T-cell (primary cell): ENCODE data around the gene CCNB1IP1. TPM values are rescaled to one million over a fixed set of nuclear protein-coding genes. Genes with fewer than 3 reads are reported as not detected.
"Not testable (repeated sequence)": the region's sequence is repeated elsewhere in the genome, so short reads cannot be mapped to it uniquely, and the experiment has no call there.

ENCODE experiments used
- ATAC-seq, 4 experiments: fragments of 200-7000 bp in 3 of 4; fragments of 150-1000 bp in 1 of 4; cut with Tn5 transposase; replicated peaks in 1 of 4; 1 replicate in 3 of 4; 2 replicates in 1 of 4; pipeline ENCODE4 v1.10.0; 2021; ENCODE audit warnings: moderate library complexity in 3 of 4, mild to moderate bottlenecking in 2 of 4, moderate number of reproducible peaks in 1 of 4
- CTCF ChIA-PET, 2 donors: fragments of 300-600 bp; sonication (Branson Sonifier 250); formaldehyde crosslinking; loops; one replicate each; lab custom pipeline; 2022; ENCODE audit warnings: antibody characterized with exemption in 2 of 2; lab: Charles Lee
- POLR2A ChIA-PET, 2 donors: fragments of 300-600 bp; sonication (Branson Sonifier 250); formaldehyde crosslinking; loops; one replicate each; lab custom pipeline; 2022; ENCODE audit warnings: antibody characterized with exemption in 2 of 2; lab: Charles Lee
- DNase-seq, 35 experiments: peaks; one replicate each; pipeline versions ENCODE4 v3.0.0 to v3.0.0-alpha.2; 2013 to 2023
- H3K27ac ChIP-seq: one replicate; pipeline ENCODE4 v1.5.1; 2013; ENCODE audit warnings: low read length
- H3K27me3 ChIP-seq, 2 experiments: replicated peaks in 1 of 2; 1 replicate in 1 of 2; 2 replicates in 1 of 2; pipeline versions ENCODE4 v1.6.1 to v1.7.0; 2013; ENCODE audit warnings: low read length in 1 of 2, mixed read lengths in 1 of 2; ENCODE audit not compliant: control insufficient read depth in 2 of 2, insufficient read depth in 2 of 2; ENCODE audit errors: extremely low read depth in 1 of 2
- H3K36me3 ChIP-seq, 2 donors: 1 replicate in 1 of 2; 2 replicates in 1 of 2; pipeline versions ENCODE4 v1.6.1 to v1.7.0; 2013; ENCODE audit warnings: low read length in 1 of 2; ENCODE audit not compliant: control insufficient read depth in 2 of 2, insufficient read depth in 1 of 2; ENCODE audit errors: extremely low read depth in 1 of 2
- H3K4me1 ChIP-seq, 2 experiments: 1 replicate in 1 of 2; 2 replicates in 1 of 2; pipeline versions ENCODE4 v1.6.1 to v1.7.0; 2013; ENCODE audit warnings: low read length in 2 of 2, mixed read lengths in 1 of 2; ENCODE audit not compliant: insufficient read depth in 2 of 2, control insufficient read depth in 1 of 2; ENCODE audit errors: extremely low read depth in 1 of 2
- H3K4me3 ChIP-seq, 2 donors: 1 replicate in 1 of 2; 2 replicates in 1 of 2; pipeline versions ENCODE4 v1.5.1 to v1.7.0; 2013; ENCODE audit warnings: mild to moderate bottlenecking in 2 of 2, low read length in 1 of 2, moderate library complexity in 1 of 2; ENCODE audit not compliant: control insufficient read depth in 1 of 2; ENCODE audit errors: extremely low read depth in 1 of 2
- H3K9me3 ChIP-seq: 2 replicates; pipeline ENCODE4 v1.7.0; 2013
- H3K27ac Mint-ChIP-seq, 2 donors: one replicate each; pipeline ENCODE4 v1.8.0; 2020 to 2021; ENCODE audit warnings: mild to moderate bottlenecking in 2 of 2, mixed read lengths in 2 of 2
- H3K27me3 Mint-ChIP-seq, 2 donors: one replicate each; pipeline ENCODE4 v1.8.0; 2021 to 2022; ENCODE audit warnings: mixed read lengths in 2 of 2
- H3K36me3 Mint-ChIP-seq: one replicate; pipeline ENCODE4 v1.8.0; 2021; ENCODE audit warnings: mixed read lengths
- H3K4me1 Mint-ChIP-seq, 3 donors: one replicate each; pipeline ENCODE4 v1.8.0; 2020 to 2022; ENCODE audit warnings: mixed read lengths in 3 of 3, mild to moderate bottlenecking in 1 of 3
- H3K4me3 Mint-ChIP-seq, 3 donors: one replicate each; pipeline ENCODE4 v1.8.0; 2020 to 2022; ENCODE audit warnings: mild to moderate bottlenecking in 3 of 3, mixed read lengths in 3 of 3, moderate library complexity in 3 of 3
- H3K9me3 Mint-ChIP-seq, 3 donors: one replicate each; pipeline ENCODE4 v1.8.0; 2020 to 2022; ENCODE audit warnings: mixed read lengths in 3 of 3
- WGBS: methylation state at CpG from one replicate; pipeline ENCODE4 v1.1.5; 2013; ENCODE audit warnings: missing lambda C conversion rate; ENCODE audit not compliant: insufficient coverage; 5-methylcytosine and 5-hydroxymethylcytosine counted together
- total RNA-seq, 35 experiments: library from RNA in 6 of 35; stranded (reverse) in 6 of 35; fragments of 120-200 nt in 1 of 35; gene quantifications; one replicate each; pipeline versions ENCODE4 v1.2.1 to v1.2.4 and lab custom pipeline; 2013 to 2026

The CCNB1IP1 gene
- total RNA-seq, 5 donors from 2014 or later (not counting 1 experiment from before 2014, with no cell fraction given): 20.6 to 25.5 (median 23.0) TPM

DNA sequence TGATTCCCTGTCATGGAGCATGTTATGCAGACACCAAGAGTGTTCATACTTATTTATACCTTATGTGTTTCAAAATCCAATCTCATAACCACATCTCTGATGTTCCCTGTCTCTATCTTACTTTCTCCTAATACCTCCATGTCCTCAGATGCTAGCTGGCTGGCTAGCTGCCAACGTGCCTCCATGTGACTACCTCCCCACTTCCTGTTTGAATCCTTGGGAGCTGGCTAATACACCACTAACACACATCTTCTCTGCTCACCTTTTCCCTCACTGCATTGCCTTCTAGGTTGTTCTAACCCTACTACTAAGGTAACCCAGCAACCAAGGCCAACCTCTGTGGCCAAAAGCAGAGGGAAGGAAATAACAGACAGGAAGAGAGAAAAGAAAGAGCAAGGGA is 54.7 kb downstream of the CCNB1IP1 start:
- Mint-ChIP-seq H3K9me3 (peaks cover 4 to 23% (median 17%) of the 10 kb centered on the region in 3 donors), H3K36me3 (peaks cover 71% of the 10 kb centered on the region), H3K4me3 (peak overlapping the region in 1 of 3 donors; percentile 0), H3K27me3 (no peaks in the 10 kb centered on the region), H3K4me1 (peaks cover 32 to 36% (median 35%) of the 10 kb centered on the region in 3 donors), H3K27ac (peak overlapping the region; percentile 25 to 49)
- ATAC-seq (peak in 2 of 4 experiments; percentile 35 to 52), DNase-seq (peak in 12 of 35 experiments; percentile 2 to 55 (median 30))
- Histone ChIP-seq H3K4me1 (peaks cover 0 to 17% of the 10 kb centered on the region in 2 experiments), H3K4me3 (no peak overlapping the region), H3K36me3 (peaks cover 0 to 2% of the 10 kb centered on the region in 2 donors), H3K27me3 (no peaks in the 10 kb centered on the region), H3K27ac (no peak overlapping the region), H3K9me3 (peaks cover 2% of the 10 kb centered on the region)
- CTCF ChIA-PET: no interaction called here
- POLR2A ChIA-PET: interaction anchor here in 1 of 2 donors (0.6 kb wide), 1 partner anchor 393 kb away, joined by 3 read pairs; no protein-coding TSS in a partner anchor
- WGBS: 14% methylated on average over 1 of the region's 1 CpG

DNA sequence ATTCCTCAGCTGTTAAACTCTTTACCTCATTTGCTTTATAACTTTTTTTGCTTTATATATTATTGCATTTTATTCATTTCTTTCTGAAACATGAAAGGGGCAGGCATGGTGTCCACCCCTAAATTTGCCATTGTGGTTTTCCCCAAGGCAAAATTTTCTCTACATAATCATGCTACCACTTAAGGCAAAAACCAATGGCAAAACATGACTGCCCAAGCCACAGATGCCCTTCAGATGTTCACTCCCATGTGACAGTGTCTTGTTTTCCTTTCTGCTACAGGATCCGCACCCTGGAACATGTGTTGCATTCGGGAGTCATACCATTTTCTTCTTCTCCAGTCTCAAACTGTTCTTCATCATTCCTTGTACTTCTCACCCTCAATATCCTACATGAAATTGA is 55.7 kb downstream of the CCNB1IP1 start:
- H3K4me3 Mint-ChIP-seq: no peak overlapping the region
- H3K36me3 Mint-ChIP-seq: peaks cover 71% of the 10 kb centered on the region
- peaks cover 0 to 17% of the 10 kb centered on the region in 2 experiments for H3K4me1 ChIP-seq
- H3K9me3 ChIP-seq: peaks cover 2% of the 10 kb centered on the region
- peaks cover 5 to 26% (median 17%) of the 10 kb centered on the region in 3 donors for H3K9me3 Mint-ChIP-seq
- no peak overlapping the region for H3K4me3 ChIP-seq
- 100% methylated on average over 1 of the region's 2 CpGs for WGBS
- H3K27me3 Mint-ChIP-seq: no peaks in the 10 kb centered on the region
- peaks cover 0 to 2% of the 10 kb centered on the region in 2 donors for H3K36me3 ChIP-seq
- ChIA-PET POLR2A (no interaction called here), CTCF (no interaction called here)
- H3K27me3 ChIP-seq: no peaks in the 10 kb centered on the region
- no peak overlapping the region for H3K27ac Mint-ChIP-seq
- ATAC-seq: no peak
- no peak for DNase-seq
- no peak overlapping the region for H3K27ac ChIP-seq
- peaks cover 29 to 35% (median 33%) of the 10 kb centered on the region in 3 donors for H3K4me1 Mint-ChIP-seq

DNA sequence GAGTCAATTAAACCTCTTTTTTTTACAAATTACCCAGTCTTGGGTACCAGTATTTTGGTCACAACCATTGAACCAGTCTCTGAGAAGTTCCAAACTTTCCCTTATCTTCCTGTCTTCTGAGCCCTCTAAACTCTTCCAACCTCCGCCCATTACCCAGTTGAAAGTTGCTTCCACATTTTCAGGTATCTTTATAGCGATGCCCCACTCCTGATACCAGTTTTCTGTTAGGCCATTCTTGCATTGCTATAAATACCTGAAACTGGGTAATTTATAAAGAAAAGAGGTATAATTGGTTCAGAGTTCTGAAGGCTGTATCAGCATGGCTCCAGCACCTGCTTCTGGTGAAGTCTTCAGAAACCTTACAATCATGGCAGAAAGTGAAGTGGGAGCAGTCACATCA is 59.0 kb downstream of the CCNB1IP1 start:
- Histone ChIP-seq H3K27ac (no peak overlapping the region), H3K36me3 (no peaks in the 10 kb centered on the region), H3K27me3 (no peaks in the 10 kb centered on the region), H3K9me3 (peaks cover 2% of the 10 kb centered on the region), H3K4me1 (peaks cover 0 to 4% of the 10 kb centered on the region in 2 experiments), H3K4me3 (no peak overlapping the region)
- Mint-ChIP-seq H3K27me3 (no peaks in the 10 kb centered on the region), H3K9me3 (peaks cover 12 to 42% (median 27%) of the 10 kb centered on the region in 3 donors), H3K4me3 (no peak overlapping the region), H3K27ac (no peak overlapping the region), H3K4me1 (peaks cover 9 to 11% (median 9%) of the 10 kb centered on the region in 3 donors), H3K36me3 (peaks cover 56% of the 10 kb centered on the region)
- POLR2A ChIA-PET: no interaction called here
- WGBS: no CpG with 5 or more reads among the region's 2 CpGs
- ATAC-seq (no peak), DNase-seq (no peak)
- CTCF ChIA-PET: no interaction called here

DNA sequence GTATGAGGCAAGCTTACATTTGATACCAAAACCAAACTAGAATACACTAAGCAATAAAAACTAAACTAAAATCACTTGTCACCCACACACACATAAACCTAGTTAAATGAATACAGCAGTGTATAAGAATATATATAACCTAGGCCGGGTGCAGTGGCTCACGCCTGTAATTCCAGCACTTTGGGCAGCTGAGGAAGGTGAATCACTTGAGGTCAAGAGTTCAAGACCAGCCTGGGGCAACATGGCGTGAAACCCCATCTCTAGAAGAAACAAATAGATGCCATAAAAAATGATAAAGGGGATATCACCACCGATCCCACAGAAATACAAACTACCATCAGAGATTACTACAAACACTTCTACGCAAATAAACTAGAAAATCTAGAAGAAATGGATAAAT is 68.7 kb downstream of the CCNB1IP1 start:
- POLR2A ChIA-PET, H3K4me1 Mint-ChIP-seq, DNase-seq, H3K27me3 Mint-ChIP-seq, H3K4me1 ChIP-seq, H3K9me3 Mint-ChIP-seq, H3K4me3 ChIP-seq, H3K27ac Mint-ChIP-seq, H3K4me3 Mint-ChIP-seq, H3K9me3 ChIP-seq, ATAC-seq, H3K27ac ChIP-seq, H3K36me3 ChIP-seq, CTCF ChIA-PET, H3K27me3 ChIP-seq: not testable (repeated sequence)
- no CpG with 5 or more reads among the region's 5 CpGs for WGBS
- peaks cover 34% of the 10 kb centered on the region for H3K36me3 Mint-ChIP-seq

GRCh38 chr14:20262642-20263128 is 70.4 kb downstream of the CCNB1IP1 start:
- no peaks in the 10 kb centered on the region for H3K4me1 ChIP-seq
- Mint-ChIP-seq H3K27ac (no peak overlapping the region), H3K4me3 (no peak overlapping the region), H3K9me3 (no peaks in the 10 kb centered on the region), H3K27me3 (no peaks in the 10 kb centered on the region), H3K4me1 (no peaks in the 10 kb centered on the region), H3K36me3 (peaks cover 34% of the 10 kb centered on the region)
- H3K4me3 ChIP-seq: no peak overlapping the region
- ATAC-seq (no peak), DNase-seq (no peak)
- H3K27ac ChIP-seq: no peak overlapping the region
- no peaks in the 10 kb centered on the region for H3K9me3 ChIP-seq
- ChIA-PET POLR2A (no interaction called here), CTCF (no interaction called here)
- no peaks in the 10 kb centered on the region for H3K27me3 ChIP-seq
- WGBS: no CpG with 5 or more reads among the region's 3 CpGs
- H3K36me3 ChIP-seq: no peaks in the 10 kb centered on the region

Other genes with a start within 250 kb of the CCNB1IP1 start
- gene OR4K17, start 222.5 kb downstream of the CCNB1IP1 start, total RNA-seq: not detected
- not detected for gene OR4N5, start 194.5 kb downstream of the CCNB1IP1 start, total RNA-seq
- gene OR11G2, start 142.4 kb downstream of the CCNB1IP1 start, total RNA-seq: not detected
- not detected for gene OR11H6, start 109.6 kb downstream of the CCNB1IP1 start, total RNA-seq
- gene OR11H7, start 104.3 kb downstream of the CCNB1IP1 start, total RNA-seq: not detected
- gene OR11H4, start 94.0 kb downstream of the CCNB1IP1 start, total RNA-seq: not detected
- gene TTC5, start 27.3 kb downstream of the CCNB1IP1 start, total RNA-seq: 10 to 100 TPM; 17.4 to 24.7 (median 20.1) TPM
- 10 to 100 TPM; 14.6 to 21.8 (median 15.8) TPM for gene PARP2, start 10.4 kb upstream of the CCNB1IP1 start, total RNA-seq
- 10 to 100 TPM; 38.5 to 71.5 (median 65.5) TPM for gene TEP1, start 80.2 kb upstream of the CCNB1IP1 start, total RNA-seq
- under 1 TPM; 0.07 to 0.65 (median 0.22) TPM for gene KLHL33, start 102.9 kb upstream of the CCNB1IP1 start, total RNA-seq
- gene OSGEP, start 121.5 kb upstream of the CCNB1IP1 start, total RNA-seq: 10 to 100 TPM; 56.4 to 80.2 (median 61.5) TPM
- gene APEX1, start 121.9 kb upstream of the CCNB1IP1 start, total RNA-seq: 100 to 1,000 TPM in 4 of 5 donors, 10 to 100 TPM in 1; 92.9 to 142 (median 120) TPM
- 10 to 100 TPM; 54.2 to 72.8 (median 57.5) TPM for gene PIP4P1, start 128.2 kb upstream of the CCNB1IP1 start, total RNA-seq
- 10 to 100 TPM; 47.7 to 86.2 (median 77.9) TPM for gene PNP, start 136.1 kb upstream of the CCNB1IP1 start, total RNA-seq
- 1 to 10 TPM in 2 of 5 donors, under 1 TPM in 3; 0.36 to 1.2 (median 0.66) TPM for gene RNASE10, start 172.3 kb upstream of the CCNB1IP1 start, total RNA-seq
- not detected for gene RNASE9, start 227.8 kb upstream of the CCNB1IP1 start, total RNA-seq